Caco-2 (cell line): ENCODE measurements around the gene PTPN3. TPM values are rescaled to one million over a fixed set of nuclear protein-coding genes. Genes with fewer than 3 reads are reported as not detected.

Source experiments
- BruUV-seq: library from RNA; stranded (reverse); fragments of 400-500 nt; replicated peaks from 2 replicates; lab custom pipeline; 2021; lab: Mats Ljungman, UMichigan
- CTCF ChIA-PET: fragments of 300-600 bp; sonication (Branson Sonifier 250); formaldehyde crosslinking; loops from one replicate; lab custom pipeline; 2022; ENCODE audit warnings: antibody characterized with exemption; lab: Charles Lee
- POLR2A ChIA-PET: fragments of 300-600 bp; sonication (Branson Sonifier 250); formaldehyde crosslinking; loops from one replicate; lab custom pipeline; 2022; ENCODE audit warnings: antibody characterized with exemption; lab: Charles Lee
- DNase-seq, 2 experiments: peaks; one replicate each; pipeline versions ENCODE4 v3.0.0 to v3.0.0-alpha.2; 2020 to 2022
- H3K27me3 ChIP-seq: replicated peaks from 2 replicates; pipeline ENCODE4 v1.6.0; 2011; ENCODE audit warnings: low read length; ENCODE audit not compliant: control insufficient read depth, insufficient read depth
- H3K36me3 ChIP-seq: 2 replicates; pipeline ENCODE4 v1.5.1; 2011; ENCODE audit warnings: low read length; ENCODE audit not compliant: control insufficient read depth, insufficient read depth
- H3K4me1 ChIP-seq: fragments of 250-450 bp; sonication (Bioruptor Pico); 2 replicates; pipeline ENCODE4 v1.5.1; 2020; ENCODE audit warnings: mild to moderate bottlenecking
- H3K4me3 ChIP-seq: 2 replicates; pipeline ENCODE4 v1.5.1; 2011; ENCODE audit warnings: low read depth, mild to moderate bottlenecking, control low read depth, low read length
- H3K9me3 ChIP-seq: fragments of 250-450 bp; sonication (Bioruptor Pico); 2 replicates; pipeline ENCODE4 v1.5.1; 2020; ENCODE audit warnings: mild to moderate bottlenecking, moderate library complexity
- H3K27ac Mint-ChIP-seq: one replicate; pipeline ENCODE4 v1.8.0; 2022; ENCODE audit warnings: mixed read lengths; ENCODE audit not compliant: unreplicated experiment
- H3K27me3 Mint-ChIP-seq: one replicate; pipeline ENCODE4 v1.8.0; 2022; ENCODE audit warnings: mixed read lengths; ENCODE audit not compliant: insufficient read depth, unreplicated experiment
- H3K36me3 Mint-ChIP-seq: one replicate; pipeline ENCODE4 v1.8.0; 2022; ENCODE audit warnings: mild to moderate bottlenecking, mixed read lengths; ENCODE audit not compliant: insufficient read depth, unreplicated experiment
- H3K4me1 Mint-ChIP-seq: one replicate; pipeline ENCODE4 v1.8.0; 2022; ENCODE audit warnings: low read depth, mixed read lengths; ENCODE audit not compliant: unreplicated experiment
- H3K4me3 Mint-ChIP-seq: one replicate; pipeline ENCODE4 v1.8.0; 2022; ENCODE audit warnings: mild to moderate bottlenecking, moderate library complexity, mixed read lengths; ENCODE audit not compliant: unreplicated experiment
- H3K9me3 Mint-ChIP-seq: one replicate; pipeline ENCODE4 v1.8.0; 2022; ENCODE audit warnings: mixed read lengths; ENCODE audit not compliant: unreplicated experiment
- CTCF ChIP-seq, 2 experiments: fragments of 200-600 bp in 1 of 2; IDR thresholded peaks; 1 replicate in 1 of 2; 2 replicates in 1 of 2; pipeline versions ENCODE4 v1.5.1 to v1.8.0; 2011 to 2022; ENCODE audit warnings: antibody characterized with exemption in 1 of 2, control low read depth in 1 of 2, inconsistent platforms in 1 of 2, low read depth in 1 of 2, low read length in 1 of 2, mild to moderate bottlenecking in 1 of 2, moderate library complexity in 1 of 2; ENCODE audit not compliant: insufficient read depth in 1 of 2, severe bottlenecking in 1 of 2, unreplicated experiment in 1 of 2
- intact Hi-C: fragments of 100-400 bp; cut with micrococcal nuclease; formaldehyde crosslinking; loops from one replicate; pipeline ENCODE4 v1.10.0; 2022; ENCODE audit not compliant: unreplicated experiment
- total RNA-seq: library from RNA; stranded (reverse); gene quantifications from 2 replicates; pipeline ENCODE4 v1.2.3, GENCODE V29; 2022

PTPN3 gene
- total RNA-seq, 1 experiment from 2014 or later = 12.4 TPM

- POLR2A ChIA-PET = no interaction called here
- Histone ChIP-seq H3K36me3 (no peaks in the 10 kb centered on the region), H3K4me1 (no peaks in the 10 kb centered on the region), H3K27me3 (no peaks in the 10 kb centered on the region), H3K4me3 (no peak overlapping the region), H3K9me3 (no peaks in the 10 kb centered on the region)
- H3K27ac Mint-ChIP-seq = no peak overlapping the region
- no TSS peak for BruUV-seq
- no peaks in the 10 kb centered on the region for H3K4me1 Mint-ChIP-seq
- CTCF ChIA-PET = no interaction called here
- H3K4me3 Mint-ChIP-seq = no peak overlapping the region
- DNase-seq = no peak
- H3K9me3 Mint-ChIP-seq = no peaks in the 10 kb centered on the region
- H3K36me3 Mint-ChIP-seq = no peaks in the 10 kb centered on the region
- intact Hi-C loops = no loop called here
- TF ChIP-seq CTCF (IDR thresholded peaks at IDR 0.05; ENCODE audit: insufficient read depth in 1 of 2, low read depth in 1 of 2, low read length in 1 of 2, severe bottlenecking in 1 of 2, unreplicated experiment in 1 of 2) = no peak
- no peaks in the 10 kb centered on the region for H3K27me3 Mint-ChIP-seq
Observed at GRCh38 chr9:109488791-109489492, 9.2 kb downstream of the PTPN3 start.

GRCh38 chr9:109488351-109488750 lies 9.8 kb downstream of the PTPN3 start:
- Histone ChIP-seq H3K4me3 (no peak overlapping the region), H3K9me3 (no peaks in the 10 kb centered on the region), H3K36me3 (no peaks in the 10 kb centered on the region), H3K27me3 (no peaks in the 10 kb centered on the region), H3K4me1 (no peaks in the 10 kb centered on the region)
- no peak for DNase-seq
- ChIA-PET CTCF (no interaction called here), POLR2A (no interaction called here)
- Mint-ChIP-seq H3K9me3 (no peaks in the 10 kb centered on the region), H3K27me3 (no peaks in the 10 kb centered on the region), H3K4me3 (no peak overlapping the region), H3K36me3 (no peaks in the 10 kb centered on the region), H3K27ac (no peak overlapping the region), H3K4me1 (no peaks in the 10 kb centered on the region)
- TF ChIP-seq CTCF (IDR thresholded peaks at IDR 0.05; ENCODE audit: insufficient read depth in 1 of 2, low read depth in 1 of 2, low read length in 1 of 2, severe bottlenecking in 1 of 2, unreplicated experiment in 1 of 2) = no peak
- BruUV-seq = no TSS peak
- intact Hi-C loops = no loop called here

GRCh38 chr9:109487247-109487646 lies 10.9 kb downstream of the PTPN3 start:
- Histone ChIP-seq H3K27me3 (no peaks in the 10 kb centered on the region), H3K4me1 (no peaks in the 10 kb centered on the region), H3K9me3 (no peaks in the 10 kb centered on the region), H3K36me3 (no peaks in the 10 kb centered on the region), H3K4me3 (no peak overlapping the region)
- no peaks in the 10 kb centered on the region for H3K27me3 Mint-ChIP-seq
- no peaks in the 10 kb centered on the region for H3K9me3 Mint-ChIP-seq
- intact Hi-C loops = no loop called here
- DNase-seq = no peak
- H3K36me3 Mint-ChIP-seq = no peaks in the 10 kb centered on the region
- TF ChIP-seq CTCF (IDR thresholded peaks at IDR 0.05; ENCODE audit: insufficient read depth in 1 of 2, low read depth in 1 of 2, low read length in 1 of 2, severe bottlenecking in 1 of 2, unreplicated experiment in 1 of 2) = no peak
- H3K27ac Mint-ChIP-seq = no peak overlapping the region
- H3K4me3 Mint-ChIP-seq = no peak overlapping the region
- H3K4me1 Mint-ChIP-seq = no peaks in the 10 kb centered on the region
- no TSS peak for BruUV-seq
- ChIA-PET POLR2A (no interaction called here), CTCF (no interaction called here)
